PC-3 (cell line): ENCODE measurements around the gene VGLL3.

Source experiments
- CTCF ChIP-seq: fragments of 300-600 bp; sonication (generic); conservative IDR thresholded peaks from 2 replicates; pipeline ENCODE4 v1.5.1; 2017; ENCODE audit warnings: antibody characterized with exemption, low read depth, mild to moderate bottlenecking, low read length
- EZH2 ChIP-seq: fragments of 300-600 bp; sonication (generic); IDR thresholded peaks from one replicate; pipeline ENCODE4 v1.6.1; 2017; ENCODE audit warnings: antibody characterized with exemption, mild to moderate bottlenecking, low read length; ENCODE audit not compliant: unreplicated experiment

- TF ChIP-seq EZH2: no peak
- no peak for TF ChIP-seq CTCF
Measured at GRCh38 chr3:87025661-87026645, 35.0 kb upstream of the VGLL3 start.
